ENCODE measurements around the gene ATG2A.

Gene ATG2A

GRCh38 chr11:64885367-64886286 is 31.4 kb downstream of the ATG2A start:
- no peak for DNase-seq (ENCODE audit: low read depth in 2 of 2)

GRCh38 chr11:64884019-64884418 is 33.0 kb downstream of the ATG2A start:
- DNase-seq (ENCODE audit: low read depth in 2 of 2), result no peak

- no peak for DNase-seq (ENCODE audit: low read depth in 2 of 2)
Observed at GRCh38 chr11:64883575-64883974, 33.4 kb downstream of the ATG2A start.

GRCh38 chr11:64882243-64882642 is 34.8 kb downstream of the ATG2A start:
- DNase-seq (ENCODE audit: low read depth in 2 of 2), result no peak

- DNase-seq (ENCODE audit: low read depth in 2 of 2), result no peak
Observed at GRCh38 chr11:64881476-64881875, 35.5 kb downstream of the ATG2A start.

GRCh38 chr11:64880240-64881001 is 36.6 kb downstream of the ATG2A start:
- no peak for DNase-seq (ENCODE audit: low read depth in 2 of 2)

GRCh38 chr11:64879244-64879900 is 37.6 kb downstream of the ATG2A start:
- DNase-seq (ENCODE audit: low read depth in 2 of 2), result no peak

- peak; percentile 98 to 100 for DNase-seq (ENCODE audit: low read depth in 2 of 2)
Observed at GRCh38 chr11:64878494-64879243, 38.3 kb downstream of the ATG2A start, which contains the start of gene EHD1. Gene EHD1, minus strand, starts transcription at chr11:64878621. Its CDS starts 157 bp downstream, at chr11:64878464.

GRCh38 chr11:64878223-64878493 is 38.9 kb downstream of the ATG2A start:
- DNase-seq (ENCODE audit: low read depth in 2 of 2), result no peak

GRCh38 chr11:64877390-64878222 is 39.4 kb downstream of the ATG2A start:
- DNase-seq (ENCODE audit: low read depth in 2 of 2), result no peak

- no peak for DNase-seq (ENCODE audit: low read depth in 2 of 2)
Observed at GRCh38 chr11:64876835-64877341, 40.1 kb downstream of the ATG2A start.

- DNase-seq (ENCODE audit: low read depth in 2 of 2), result no peak
Observed at GRCh38 chr11:64876229-64876750, 40.7 kb downstream of the ATG2A start.

GRCh38 chr11:64875369-64876228 is 41.4 kb downstream of the ATG2A start:
- DNase-seq (ENCODE audit: low read depth in 2 of 2), result no peak

- DNase-seq (ENCODE audit: low read depth in 2 of 2), result no peak
Observed at GRCh38 chr11:64874308-64875240, 42.4 kb downstream of the ATG2A start.

- DNase-seq (ENCODE audit: low read depth in 2 of 2), result no peak
Observed at GRCh38 chr11:64872790-64873488, 44.1 kb downstream of the ATG2A start.

GRCh38 chr11:64871492-64871891 is 45.5 kb downstream of the ATG2A start:
- no peak for DNase-seq (ENCODE audit: low read depth in 2 of 2)

- no peak for DNase-seq (ENCODE audit: low read depth in 2 of 2)
Observed at GRCh38 chr11:64870893-64871466, 46.0 kb downstream of the ATG2A start.
